H9 (cell line): ENCODE data around the gene SCAMP5. TPM values are rescaled to one million over a fixed set of nuclear protein-coding genes. Genes with fewer than 3 reads are reported as not detected.
A peak's percentile ranks its signal among the peaks of the same experiment; 100 is the strongest.

Experiments used
- DNase-seq: peaks from one replicate; pipeline ENCODE4 v3.0.0-alpha.2; 2017
- H2AFZ ChIP-seq: one replicate; pipeline ENCODE4 v1.6.1; 2013; ENCODE audit warnings: mild to moderate bottlenecking, low read length, control low read depth, moderate library complexity
- H2AK5ac ChIP-seq: 2 replicates; pipeline ENCODE4 v1.6.1; 2013; ENCODE audit warnings: low read length, control low read depth, mixed read lengths; ENCODE audit not compliant: insufficient read length
- H2BK120ac ChIP-seq: one replicate; pipeline ENCODE4 v1.6.1; 2013; ENCODE audit warnings: low read depth, mild to moderate bottlenecking, low read length, control low read depth, inconsistent platforms; ENCODE audit not compliant: poor library complexity, severe bottlenecking
- H2BK12ac ChIP-seq: 2 replicates; pipeline ENCODE4 v1.6.1; 2013; ENCODE audit warnings: low read length, control low read depth, mixed read lengths, low read depth; ENCODE audit not compliant: insufficient read length
- H2BK15ac ChIP-seq: 2 replicates; pipeline ENCODE4 v1.6.1; 2013; ENCODE audit warnings: low read depth, low read length, control low read depth
- H2BK20ac ChIP-seq: one replicate; pipeline ENCODE4 v1.6.1; 2013; ENCODE audit warnings: low read depth, mild to moderate bottlenecking, low read length, control low read depth, inconsistent platforms; ENCODE audit not compliant: poor library complexity, severe bottlenecking
- H2BK5ac ChIP-seq: 2 replicates; pipeline ENCODE4 v1.6.1; 2013; ENCODE audit warnings: low read length, control low read depth, mixed read lengths; ENCODE audit not compliant: insufficient read length
- H3K14ac ChIP-seq: 2 replicates; pipeline ENCODE4 v1.6.1; 2013; ENCODE audit warnings: low read length, control low read depth; ENCODE audit not compliant: insufficient read depth
- H3K18ac ChIP-seq: 2 replicates; pipeline ENCODE4 v1.6.1; 2013; ENCODE audit warnings: low read depth, mild to moderate bottlenecking, mixed read lengths, low read length, control low read depth; ENCODE audit not compliant: insufficient read length
- H3K23ac ChIP-seq: 2 replicates; pipeline ENCODE4 v1.6.1; 2013; ENCODE audit warnings: low read length, control low read depth, mixed read lengths, low read depth; ENCODE audit not compliant: insufficient read length
- H3K23me2 ChIP-seq: 2 replicates; pipeline ENCODE4 v1.6.1; 2013; ENCODE audit warnings: low read depth, mild to moderate bottlenecking, mixed read lengths, low read length, control low read depth; ENCODE audit not compliant: insufficient read length, poor library complexity, severe bottlenecking
- H3K27ac ChIP-seq: 2 replicates; pipeline ENCODE4 v1.5.1; 2013; ENCODE audit warnings: low read length, control low read depth, mixed read lengths, low read depth; ENCODE audit not compliant: insufficient read length
- H3K27me3 ChIP-seq: 2 replicates; pipeline ENCODE4 v1.6.1; 2013; ENCODE audit warnings: low read length, control low read depth, inconsistent platforms; ENCODE audit not compliant: insufficient read depth
- H3K4ac ChIP-seq: 2 replicates; pipeline ENCODE4 v1.6.1; 2013; ENCODE audit warnings: low read depth, mild to moderate bottlenecking, control low read depth, inconsistent platforms, low read length, moderate library complexity
- H3K4me1 ChIP-seq: 2 replicates; pipeline ENCODE4 v1.6.1; 2013; ENCODE audit warnings: low read length, control low read depth, inconsistent platforms; ENCODE audit not compliant: insufficient read depth
- H3K4me2 ChIP-seq: 2 replicates; pipeline ENCODE4 v1.6.1; 2013; ENCODE audit warnings: low read length, control low read depth, mixed read lengths; ENCODE audit not compliant: insufficient read length, insufficient read depth
- H3K56ac ChIP-seq: 2 replicates; pipeline ENCODE4 v1.6.1; 2013; ENCODE audit warnings: low read depth, mild to moderate bottlenecking, mixed read lengths, low read length, control low read depth; ENCODE audit not compliant: insufficient read length
- H3K79me1 ChIP-seq: 2 replicates; pipeline ENCODE4 v1.6.1; 2013; ENCODE audit warnings: low read depth, mild to moderate bottlenecking, moderate library complexity, low read length, control low read depth, inconsistent platforms; ENCODE audit not compliant: insufficient read depth, poor library complexity, severe bottlenecking
- H3K79me2 ChIP-seq: 2 replicates; pipeline ENCODE4 v1.6.1; 2013; ENCODE audit warnings: low read length, control low read depth, inconsistent platforms; ENCODE audit not compliant: insufficient read depth
- H3K9ac ChIP-seq: 2 replicates; pipeline ENCODE4 v1.6.1; 2013; ENCODE audit warnings: low read length, control low read depth, mixed read lengths; ENCODE audit not compliant: insufficient read length; ENCODE audit errors: extremely low read depth
- H3K9me3 ChIP-seq: one replicate; pipeline ENCODE4 v1.6.1; 2013; ENCODE audit warnings: low read depth, low read length, inconsistent platforms; ENCODE audit not compliant: control insufficient read depth
- H3T11ph ChIP-seq: one replicate; pipeline ENCODE4 v1.6.1; 2013; ENCODE audit warnings: mild to moderate bottlenecking, low read length, control low read depth, inconsistent platforms
- H4K20me1 ChIP-seq: one replicate; pipeline ENCODE4 v1.6.1; 2013; ENCODE audit not compliant: control insufficient read depth, insufficient read length, insufficient read depth
- H4K5ac ChIP-seq: 2 replicates; pipeline ENCODE4 v1.6.1; 2013; ENCODE audit warnings: low read depth, mild to moderate bottlenecking, mixed read lengths, low read length, control low read depth; ENCODE audit not compliant: insufficient read length
- H4K8ac ChIP-seq: replicated peaks from 2 replicates; pipeline ENCODE4 v1.6.1; 2013; ENCODE audit warnings: low read length, control low read depth, mixed read lengths, low read depth; ENCODE audit not compliant: insufficient read length
- H4K91ac ChIP-seq: 2 replicates; pipeline ENCODE4 v1.6.1; 2013; ENCODE audit warnings: low read depth, mild to moderate bottlenecking, moderate library complexity, mixed read lengths, low read length, control low read depth; ENCODE audit not compliant: insufficient read length
- H3K27ac Mint-ChIP-seq, 3 experiments: 2 replicates in 2 of 3; 3 replicates in 1 of 3; pipeline ENCODE4 v1.8.0; 2020 to 2021; ENCODE audit warnings: mixed read lengths in 3 of 3, mild to moderate bottlenecking in 1 of 3, moderate library complexity in 1 of 3
- H3K27me3 Mint-ChIP-seq: 2 replicates; pipeline ENCODE4 v1.8.0; 2021; ENCODE audit warnings: low read depth, mild to moderate bottlenecking, moderate library complexity, mixed read lengths
- H3K36me3 Mint-ChIP-seq, 3 experiments: 2 replicates in 2 of 3; 3 replicates in 1 of 3; pipeline ENCODE4 v1.8.0; 2020 to 2021; ENCODE audit warnings: low read depth in 3 of 3, mixed read lengths in 3 of 3; ENCODE audit not compliant: insufficient read depth in 1 of 3
- H3K4me1 Mint-ChIP-seq, 2 experiments: 2 replicates each; pipeline ENCODE4 v1.8.0; 2020; ENCODE audit warnings: mixed read lengths in 2 of 2
- H3K4me3 Mint-ChIP-seq, 2 experiments: 2 replicates in 1 of 2; 3 replicates in 1 of 2; pipeline ENCODE4 v1.8.0; 2020 to 2021; ENCODE audit warnings: mild to moderate bottlenecking in 2 of 2, mixed read lengths in 2 of 2, moderate library complexity in 1 of 2
- H3K9me3 Mint-ChIP-seq, 2 experiments: 2 replicates in 1 of 2; 3 replicates in 1 of 2; pipeline ENCODE4 v1.8.0; 2020; ENCODE audit warnings: mild to moderate bottlenecking in 2 of 2, mixed read lengths in 2 of 2, moderate library complexity in 1 of 2
- WGBS: extraction: QIAGEN DNeasy Blood & Tissue Kit; methylation state at CpG from one replicate; pipeline ENCODE4 v1.1.7; 2013; ENCODE audit warnings: missing lambda C conversion rate, low lambda C conversion rate, mixed read lengths; ENCODE audit not compliant: insufficient read length; ENCODE audit errors: extremely low coverage; 5-methylcytosine and 5-hydroxymethylcytosine counted together
- total RNA-seq: library from RNA; stranded (reverse); gene quantifications from 2 replicates; pipeline ENCODE4 v1.2.1, GENCODE V29; 2021
- TF ChIP-seq, protein P1 (sequence below): fragments of 200-600 bp; sonication (generic); conservative IDR thresholded peaks from 3 replicates; pipeline ENCODE4 v1.8.0; 2021; ENCODE audit warnings: antibody characterized with exemption, mild to moderate bottlenecking

The SCAMP5 gene
- total RNA-seq, 1 experiment from 2014 or later, result 47.8 TPM

DNA sequence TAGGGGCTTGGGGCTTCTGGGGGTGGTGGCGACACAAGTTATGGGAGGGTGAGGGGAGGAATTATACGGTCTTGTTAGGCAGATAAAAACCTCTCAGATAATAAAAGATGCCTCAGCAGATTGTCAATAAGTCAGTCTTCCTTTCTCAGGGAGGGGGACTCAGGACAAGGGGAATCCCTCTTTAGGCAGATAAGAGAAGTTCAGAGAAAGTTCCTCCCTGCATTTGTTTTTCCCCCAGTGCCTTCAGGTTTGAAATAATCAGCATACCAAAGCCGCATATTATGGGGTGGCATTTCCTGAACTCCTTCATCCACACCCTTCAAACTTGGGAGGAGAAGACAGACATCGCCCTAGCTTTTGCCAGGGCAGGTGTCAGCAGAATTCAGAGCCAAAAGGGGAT, 36.5 kb downstream of the SCAMP5 start:
- Histone ChIP-seq H3K23me2 (no peaks in the 10 kb centered on the region), H3K27me3 (no peaks in the 10 kb centered on the region), H2BK15ac (no peak overlapping the region), H2BK5ac (no peak overlapping the region), H3K79me2 (no peaks in the 10 kb centered on the region), H3K79me1 (no peaks in the 10 kb centered on the region), H3K23ac (no peak overlapping the region), H2BK20ac (no peak overlapping the region), H4K5ac (no peak overlapping the region), H3K27ac (no peak overlapping the region), H3K4me2 (no peak overlapping the region), H4K20me1 (no peaks in the 10 kb centered on the region), H2AFZ (no peak overlapping the region), H2BK120ac (no peak overlapping the region), H3K14ac (no peak overlapping the region), H4K91ac (no peak overlapping the region), H3K4me1 (0 out of 2 replicates have a peak, but pooled peaks cover 3% of the 10 kb centered on the region), H3T11ph (no peak overlapping the region), H3K9me3 (no peaks in the 10 kb centered on the region), H4K8ac (no peak overlapping the region), H3K9ac (no peak overlapping the region), H3K4ac (no peak overlapping the region), H3K18ac (no peak overlapping the region), H2AK5ac (no peak overlapping the region), H2BK12ac (no peak overlapping the region), H3K56ac (no peak overlapping the region)
- Mint-ChIP-seq H3K4me3 (no peak overlapping the region), H3K4me1 (peaks cover 45 to 61% of the 10 kb centered on the region in 2 experiments), H3K9me3 (no peaks in the 10 kb centered on the region), H3K27me3 (no peaks in the 10 kb centered on the region), H3K36me3 (peaks cover 15 to 36% (median 24%) of the 10 kb centered on the region in 3 experiments; a peak in 6 of 7 replicates), H3K27ac (peak overlapping the region in 1 of 3 experiments; percentile 59; a peak in 2 of 7 replicates)
- no peak for DNase-seq
- WGBS, result no CpG with 5 or more reads among the region's 4 CpGs
- TF ChIP-seq, protein P1, sequence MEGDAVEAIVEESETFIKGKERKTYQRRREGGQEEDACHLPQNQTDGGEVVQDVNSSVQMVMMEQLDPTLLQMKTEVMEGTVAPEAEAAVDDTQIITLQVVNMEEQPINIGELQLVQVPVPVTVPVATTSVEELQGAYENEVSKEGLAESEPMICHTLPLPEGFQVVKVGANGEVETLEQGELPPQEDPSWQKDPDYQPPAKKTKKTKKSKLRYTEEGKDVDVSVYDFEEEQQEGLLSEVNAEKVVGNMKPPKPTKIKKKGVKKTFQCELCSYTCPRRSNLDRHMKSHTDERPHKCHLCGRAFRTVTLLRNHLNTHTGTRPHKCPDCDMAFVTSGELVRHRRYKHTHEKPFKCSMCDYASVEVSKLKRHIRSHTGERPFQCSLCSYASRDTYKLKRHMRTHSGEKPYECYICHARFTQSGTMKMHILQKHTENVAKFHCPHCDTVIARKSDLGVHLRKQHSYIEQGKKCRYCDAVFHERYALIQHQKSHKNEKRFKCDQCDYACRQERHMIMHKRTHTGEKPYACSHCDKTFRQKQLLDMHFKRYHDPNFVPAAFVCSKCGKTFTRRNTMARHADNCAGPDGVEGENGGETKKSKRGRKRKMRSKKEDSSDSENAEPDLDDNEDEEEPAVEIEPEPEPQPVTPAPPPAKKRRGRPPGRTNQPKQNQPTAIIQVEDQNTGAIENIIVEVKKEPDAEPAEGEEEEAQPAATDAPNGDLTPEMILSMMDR, result no peak
